ENCODE results near the gene EPRS1.

DNA sequence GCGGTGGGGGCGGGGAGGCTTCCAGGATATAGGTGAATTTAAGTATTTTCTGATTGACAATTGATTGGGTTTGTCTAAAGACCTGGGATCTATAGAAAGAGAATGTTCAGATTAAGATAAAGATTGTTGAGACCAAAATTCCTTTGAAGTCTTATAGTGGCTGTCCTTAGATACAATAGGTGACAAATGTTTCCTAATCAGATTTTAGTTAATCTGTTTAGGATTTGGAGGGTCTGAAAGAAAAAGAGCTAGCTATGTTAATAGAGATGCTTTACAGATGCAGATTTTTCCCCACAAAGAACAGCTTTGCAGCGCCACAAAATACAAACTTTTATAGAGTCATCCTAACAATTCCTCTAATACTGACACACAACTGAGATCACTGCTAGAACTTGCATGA is 14.6 kb upstream of the EPRS1 start:
- TF ChIP-seq, protein P1, sequence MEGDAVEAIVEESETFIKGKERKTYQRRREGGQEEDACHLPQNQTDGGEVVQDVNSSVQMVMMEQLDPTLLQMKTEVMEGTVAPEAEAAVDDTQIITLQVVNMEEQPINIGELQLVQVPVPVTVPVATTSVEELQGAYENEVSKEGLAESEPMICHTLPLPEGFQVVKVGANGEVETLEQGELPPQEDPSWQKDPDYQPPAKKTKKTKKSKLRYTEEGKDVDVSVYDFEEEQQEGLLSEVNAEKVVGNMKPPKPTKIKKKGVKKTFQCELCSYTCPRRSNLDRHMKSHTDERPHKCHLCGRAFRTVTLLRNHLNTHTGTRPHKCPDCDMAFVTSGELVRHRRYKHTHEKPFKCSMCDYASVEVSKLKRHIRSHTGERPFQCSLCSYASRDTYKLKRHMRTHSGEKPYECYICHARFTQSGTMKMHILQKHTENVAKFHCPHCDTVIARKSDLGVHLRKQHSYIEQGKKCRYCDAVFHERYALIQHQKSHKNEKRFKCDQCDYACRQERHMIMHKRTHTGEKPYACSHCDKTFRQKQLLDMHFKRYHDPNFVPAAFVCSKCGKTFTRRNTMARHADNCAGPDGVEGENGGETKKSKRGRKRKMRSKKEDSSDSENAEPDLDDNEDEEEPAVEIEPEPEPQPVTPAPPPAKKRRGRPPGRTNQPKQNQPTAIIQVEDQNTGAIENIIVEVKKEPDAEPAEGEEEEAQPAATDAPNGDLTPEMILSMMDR (conservative IDR thresholded peaks at IDR 0.05), result no peak
- TF ChIP-seq EZH2 (IDR thresholded peaks at IDR 0.05; ENCODE audit: low read depth), result no peak
